ENCODE results near the gene COMMD3.

Gene COMMD3

GRCh38 chr10:22320591-22321155 is 4.5 kb downstream of the COMMD3 start, which contains the start of gene BMI1:
TSS of gene BMI1 (plus strand) at chr10:22321099. CDS start at chr10:22326450, 5,351 bp downstream.
- DNase-seq: peak; percentile 97

DNA sequence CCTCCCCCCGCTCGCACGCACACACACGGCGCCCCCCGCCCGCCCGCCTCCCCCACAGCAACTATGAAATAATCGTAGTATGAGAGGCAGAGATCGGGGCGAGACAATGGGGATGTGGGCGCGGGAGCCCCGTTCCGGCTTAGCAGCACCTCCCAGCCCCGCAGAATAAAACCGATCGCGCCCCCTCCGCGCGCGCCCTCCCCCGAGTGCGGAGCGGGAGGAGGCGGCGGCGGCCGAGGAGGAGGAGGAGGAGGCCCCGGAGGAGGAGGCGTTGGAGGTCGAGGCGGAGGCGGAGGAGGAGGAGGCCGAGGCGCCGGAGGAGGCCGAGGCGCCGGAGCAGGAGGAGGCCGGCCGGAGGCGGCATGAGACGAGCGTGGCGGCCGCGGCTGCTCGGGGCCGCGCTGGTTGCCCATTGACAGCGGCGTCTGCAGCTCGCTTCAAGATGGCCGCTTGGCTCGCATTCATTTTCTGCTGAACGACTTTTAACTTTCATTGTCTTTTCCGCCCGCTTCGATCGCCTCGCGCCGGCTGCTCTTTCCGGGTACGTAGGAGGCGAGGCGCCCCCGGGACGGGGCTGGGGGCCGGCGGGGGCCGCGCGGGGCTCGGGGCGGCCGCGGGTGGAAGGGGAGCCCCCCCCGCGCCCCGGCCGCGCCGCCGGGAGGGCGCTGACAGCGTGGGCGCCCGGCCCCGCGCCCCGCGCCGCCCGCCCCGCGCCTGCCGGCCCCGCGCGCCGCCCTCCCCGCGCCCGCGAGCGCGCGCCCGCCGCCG is 5.2 kb downstream of the COMMD3 start:
- DNase-seq: peak; percentile 81

DNA sequence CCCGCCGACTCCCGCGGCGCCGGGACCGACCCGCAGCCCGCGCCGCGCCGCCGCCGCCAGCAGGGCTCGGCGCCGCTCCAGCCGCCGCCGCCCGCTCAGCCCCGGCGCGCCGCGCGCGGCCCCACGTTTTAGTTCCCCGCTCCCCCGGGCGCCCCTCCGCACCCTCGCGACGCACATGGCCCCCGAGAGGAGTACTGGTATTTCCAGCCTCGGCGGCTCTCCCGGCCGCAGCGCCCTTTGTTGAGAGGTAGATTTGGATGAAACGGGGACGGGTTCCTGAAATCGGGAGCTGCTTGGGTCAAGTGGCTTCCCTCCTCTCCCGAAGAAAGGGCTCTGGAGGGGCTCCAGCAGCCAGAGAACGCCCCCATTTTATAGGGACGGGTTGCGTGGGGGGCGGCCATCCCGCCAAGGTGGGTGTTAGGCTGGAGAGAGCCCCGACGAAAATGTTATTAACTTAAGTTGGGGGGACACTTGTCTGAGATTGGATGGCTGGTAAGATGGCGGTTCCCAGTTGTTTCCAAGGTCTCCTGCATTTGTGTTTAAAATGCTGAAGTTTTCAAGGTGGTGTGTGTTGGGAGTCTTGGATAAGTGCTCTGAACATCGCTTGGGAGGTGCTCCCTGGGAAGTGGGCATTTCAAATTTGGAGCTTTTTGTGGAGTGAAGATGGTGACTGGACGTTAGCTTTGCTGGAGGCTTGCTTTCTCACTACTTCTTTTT is 5.9 kb downstream of the COMMD3 start:
- peak; percentile 68 for DNase-seq

GRCh38 chr10:22322641-22323160 is 6.5 kb downstream of the COMMD3 start:
- DNase-seq: no peak

GRCh38 chr10:22323538-22324305 is 7.5 kb downstream of the COMMD3 start:
- DNase-seq: no peak

DNA sequence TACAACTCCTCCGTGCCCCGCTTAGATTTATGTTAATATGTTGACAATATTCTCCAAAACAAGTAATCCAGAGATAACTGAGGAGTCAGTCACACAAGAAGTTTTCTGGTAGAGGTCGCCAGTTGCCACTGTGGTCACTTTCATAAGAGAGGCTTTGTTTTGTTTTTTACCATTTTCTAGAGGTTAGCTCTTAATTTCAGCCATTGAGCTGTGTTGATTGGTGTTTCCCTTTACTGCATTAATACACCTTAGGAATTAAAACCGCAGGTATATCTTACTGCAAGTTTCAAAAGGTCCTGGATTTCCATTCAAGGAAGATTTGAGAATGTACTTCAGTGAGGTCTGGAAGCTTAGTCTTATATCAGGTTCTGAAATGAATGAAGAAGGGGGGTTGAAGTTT is 8.2 kb downstream of the COMMD3 start:
- no peak for DNase-seq

DNA sequence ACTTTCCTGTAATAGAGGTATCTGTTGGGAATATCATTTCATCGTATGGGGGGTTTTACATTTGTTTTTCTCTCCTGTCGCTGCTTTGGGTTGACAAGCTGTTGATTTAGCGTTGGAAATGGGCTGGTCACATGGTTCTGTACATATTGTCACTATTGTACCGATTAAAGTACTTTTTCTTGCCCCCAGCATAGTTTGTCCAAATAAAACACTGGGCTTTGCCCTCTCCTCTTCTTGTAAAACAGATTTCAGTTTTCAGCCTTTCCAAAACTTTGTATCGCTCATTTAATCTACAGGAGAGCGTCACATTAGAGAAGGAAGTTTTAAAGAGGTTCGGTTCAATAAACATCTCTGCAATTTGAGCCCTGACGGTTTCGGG is 8.7 kb downstream of the COMMD3 start:
- DNase-seq: no peak

- peak; percentile 79 for DNase-seq
Measured at GRCh38 chr10:22325272-22326144, 9.3 kb downstream of the COMMD3 start.

GRCh38 chr10:22326145-22326702 is 10.0 kb downstream of the COMMD3 start:
- no peak for DNase-seq

DNA sequence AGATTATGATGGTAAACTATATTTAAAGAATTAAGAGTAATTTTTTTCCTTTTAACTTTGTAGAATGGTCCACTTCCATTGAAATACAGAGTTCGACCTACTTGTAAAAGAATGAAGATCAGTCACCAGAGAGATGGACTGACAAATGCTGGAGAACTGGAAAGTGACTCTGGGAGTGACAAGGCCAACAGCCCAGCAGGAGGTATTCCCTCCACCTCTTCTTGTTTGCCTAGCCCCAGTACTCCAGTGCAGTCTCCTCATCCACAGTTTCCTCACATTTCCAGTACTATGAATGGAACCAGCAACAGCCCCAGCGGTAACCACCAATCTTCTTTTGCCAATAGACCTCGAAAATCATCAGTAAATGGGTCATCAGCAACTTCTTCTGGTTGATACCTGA is 13.0 kb downstream of the COMMD3 start:
- DNase-seq: no peak

- no peak for DNase-seq
Measured at GRCh38 chr10:22332116-22332692, 16.0 kb downstream of the COMMD3 start.

DNA sequence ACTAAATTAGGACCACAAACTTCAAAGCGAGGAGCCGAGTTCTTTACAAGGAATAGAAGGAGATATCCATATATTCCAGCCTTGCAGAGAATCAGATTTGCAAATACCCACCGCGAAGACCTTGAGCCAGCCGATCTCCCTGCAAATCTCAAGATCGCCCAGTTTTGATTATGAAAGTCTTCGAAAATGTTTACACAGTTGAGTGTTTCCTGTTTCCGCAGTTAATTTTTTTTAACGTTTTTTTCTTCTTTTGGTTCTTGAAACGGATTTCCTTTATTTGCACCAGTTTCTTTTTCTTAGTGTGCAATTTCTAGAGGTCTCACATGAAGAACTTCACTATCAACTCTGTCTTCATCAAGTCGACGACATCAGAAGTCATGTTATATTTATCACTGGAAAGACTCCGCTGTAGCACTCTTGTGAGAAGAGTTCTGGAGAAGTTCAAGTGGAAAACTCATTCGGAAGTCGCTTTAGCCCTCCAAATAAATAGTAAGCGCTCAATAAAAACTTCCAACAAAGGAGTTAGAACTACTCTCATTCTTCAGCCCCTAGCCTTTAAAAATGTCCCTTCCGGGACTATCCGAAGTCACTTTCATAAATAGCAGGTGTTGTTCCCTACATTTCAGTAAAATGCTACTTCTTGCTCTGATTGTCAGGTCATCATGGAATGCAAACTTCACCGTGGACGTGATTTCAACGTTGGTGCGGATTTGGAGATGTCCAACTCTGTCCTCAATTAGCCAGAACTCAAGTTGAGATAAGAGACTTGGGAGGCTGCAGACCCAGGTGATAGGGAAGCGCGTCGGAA is 17.2 kb downstream of the COMMD3 start:
- no peak for DNase-seq

GRCh38 chr10:22333975-22334282 is 17.7 kb downstream of the COMMD3 start:
- DNase-seq: no peak

DNA sequence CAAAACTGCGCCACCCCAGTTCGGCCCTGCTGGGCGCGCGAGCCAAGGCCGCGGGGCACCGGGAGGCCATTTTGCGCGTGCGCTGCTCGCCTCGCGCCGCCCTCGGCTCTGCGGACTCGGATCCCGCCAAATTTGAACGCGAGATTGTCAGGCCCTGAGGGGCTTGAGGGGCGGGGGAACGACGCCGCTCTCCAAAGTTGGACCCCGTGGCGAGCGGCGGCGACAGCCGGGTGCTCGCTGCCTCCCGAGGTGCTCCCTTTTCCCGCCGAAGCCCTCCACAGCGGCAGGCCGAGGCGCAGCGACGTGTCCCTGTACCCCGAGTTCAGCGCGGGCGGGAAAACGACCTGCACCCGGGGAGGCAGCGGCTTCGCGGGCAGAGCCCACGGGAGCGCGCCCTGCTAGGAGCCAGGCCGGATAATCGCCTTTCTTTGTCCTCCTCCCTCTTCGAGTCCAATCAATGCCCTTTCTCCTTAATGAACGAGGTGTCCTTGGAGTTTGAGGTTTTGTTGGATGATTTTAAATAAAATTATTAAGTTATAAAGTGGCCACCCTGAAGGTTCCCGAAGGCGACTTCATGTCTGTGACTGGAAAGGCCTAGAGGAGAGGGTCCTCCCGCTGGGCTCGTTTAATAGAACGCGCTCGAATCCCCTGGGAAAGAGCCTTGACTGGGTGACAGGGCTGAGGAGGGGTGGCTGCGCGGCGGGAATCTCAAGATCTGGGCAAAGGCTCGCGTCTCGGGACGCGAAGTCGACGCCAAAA is 18.4 kb downstream of the COMMD3 start:
- DNase-seq: no peak

DNA sequence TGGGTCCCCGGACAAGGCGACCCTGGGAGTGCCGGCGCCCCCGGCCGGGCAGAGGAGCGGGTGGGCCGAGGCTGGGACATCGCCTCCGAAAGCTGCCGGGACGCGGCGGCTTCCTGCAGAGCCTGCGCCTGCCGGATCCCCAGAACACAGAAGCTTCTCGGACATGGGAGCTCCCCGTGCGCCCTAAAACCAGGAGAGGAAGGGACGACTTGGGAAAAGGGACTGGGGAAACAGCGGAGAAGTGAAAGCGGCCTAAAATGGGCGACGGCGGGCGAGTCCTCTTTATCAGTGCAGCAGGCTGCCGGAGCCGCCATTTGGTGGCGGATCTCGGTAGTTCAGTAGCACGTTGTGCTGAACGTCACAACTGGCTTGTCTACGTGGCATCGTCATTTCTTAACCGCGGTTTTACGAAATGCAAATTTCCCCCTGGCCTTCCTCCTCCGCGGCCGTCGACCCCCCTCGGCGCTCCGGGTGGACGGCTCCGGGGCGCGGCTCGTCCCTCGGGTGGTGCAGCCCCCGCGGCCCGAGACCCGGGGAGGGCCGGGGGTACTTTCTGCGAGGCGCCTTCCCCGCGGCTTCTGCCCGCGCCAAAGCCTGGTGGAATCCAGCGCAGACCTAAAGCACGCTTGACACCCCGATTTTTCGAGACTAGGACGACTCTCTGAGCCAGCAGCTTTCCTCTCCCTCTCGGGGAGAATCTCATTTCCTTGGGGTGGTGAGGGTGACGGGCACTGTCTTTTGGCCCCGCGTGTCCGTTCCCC is 19.2 kb downstream of the COMMD3 start:
- peak; percentile 71 for DNase-seq

GRCh38 chr10:22338185-22338900 is 22.2 kb downstream of the COMMD3 start:
- no peak for DNase-seq

- no peak for DNase-seq
Measured at GRCh38 chr10:22338931-22339330, 22.7 kb downstream of the COMMD3 start.

GRCh38 chr10:22339761-22340328 is 23.7 kb downstream of the COMMD3 start:
- DNase-seq: no peak
